ENCODE measurements around the gene COL5A1.

The COL5A1 gene

DNA sequence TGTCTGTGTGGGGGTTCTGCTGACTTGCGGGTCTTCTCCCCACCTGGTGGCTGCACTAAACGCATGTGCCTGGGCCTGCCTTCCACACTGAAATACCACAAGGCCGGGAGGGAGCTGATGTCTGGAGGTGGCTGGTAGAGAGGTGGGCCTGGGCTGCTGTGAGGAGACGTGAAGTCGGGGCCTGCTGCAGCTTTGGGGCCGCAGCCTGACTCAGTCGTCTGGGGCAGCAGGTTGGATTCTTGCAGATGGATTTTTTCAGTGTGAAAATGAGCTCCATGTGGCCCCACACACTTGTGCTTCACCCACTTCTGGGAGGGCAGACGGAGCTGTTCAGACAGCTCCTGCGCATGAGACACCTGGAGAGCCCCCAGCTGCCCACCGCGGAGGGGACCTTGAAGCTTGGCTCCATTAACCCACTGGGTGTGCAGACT, 29.3 kb downstream of the COL5A1 start:
- TF ChIP-seq OSR1 (CRISPR knock-in tag; IDR thresholded peaks at IDR 0.05) (no peak), ZFP30 (CRISPR knock-in tag; IDR thresholded peaks at IDR 0.05) (no peak), ZNF70 (CRISPR knock-in tag; IDR thresholded peaks at IDR 0.05) (no peak), BACH2 (CRISPR knock-in tag; IDR thresholded peaks at IDR 0.05; ENCODE audit: borderline replicate concordance) (no peak), ISL1 (CRISPR knock-in tag; IDR thresholded peaks at IDR 0.05) (no peak), TCF4 (CRISPR knock-in tag; IDR thresholded peaks at IDR 0.05; ENCODE audit: borderline replicate concordance) (no peak), PATZ1 (CRISPR knock-in tag; IDR thresholded peaks at IDR 0.05; ENCODE audit: borderline replicate concordance) (no peak), ARNTL (CRISPR knock-in tag; IDR thresholded peaks at IDR 0.05; ENCODE audit: borderline replicate concordance, low read depth) (no peak), CSDC2 (CRISPR knock-in tag; IDR thresholded peaks at IDR 0.05) (no peak), TOX (CRISPR knock-in tag; IDR thresholded peaks at IDR 0.05; ENCODE audit: borderline replicate concordance) (no peak)
- TF ChIP-seq, protein P1, sequence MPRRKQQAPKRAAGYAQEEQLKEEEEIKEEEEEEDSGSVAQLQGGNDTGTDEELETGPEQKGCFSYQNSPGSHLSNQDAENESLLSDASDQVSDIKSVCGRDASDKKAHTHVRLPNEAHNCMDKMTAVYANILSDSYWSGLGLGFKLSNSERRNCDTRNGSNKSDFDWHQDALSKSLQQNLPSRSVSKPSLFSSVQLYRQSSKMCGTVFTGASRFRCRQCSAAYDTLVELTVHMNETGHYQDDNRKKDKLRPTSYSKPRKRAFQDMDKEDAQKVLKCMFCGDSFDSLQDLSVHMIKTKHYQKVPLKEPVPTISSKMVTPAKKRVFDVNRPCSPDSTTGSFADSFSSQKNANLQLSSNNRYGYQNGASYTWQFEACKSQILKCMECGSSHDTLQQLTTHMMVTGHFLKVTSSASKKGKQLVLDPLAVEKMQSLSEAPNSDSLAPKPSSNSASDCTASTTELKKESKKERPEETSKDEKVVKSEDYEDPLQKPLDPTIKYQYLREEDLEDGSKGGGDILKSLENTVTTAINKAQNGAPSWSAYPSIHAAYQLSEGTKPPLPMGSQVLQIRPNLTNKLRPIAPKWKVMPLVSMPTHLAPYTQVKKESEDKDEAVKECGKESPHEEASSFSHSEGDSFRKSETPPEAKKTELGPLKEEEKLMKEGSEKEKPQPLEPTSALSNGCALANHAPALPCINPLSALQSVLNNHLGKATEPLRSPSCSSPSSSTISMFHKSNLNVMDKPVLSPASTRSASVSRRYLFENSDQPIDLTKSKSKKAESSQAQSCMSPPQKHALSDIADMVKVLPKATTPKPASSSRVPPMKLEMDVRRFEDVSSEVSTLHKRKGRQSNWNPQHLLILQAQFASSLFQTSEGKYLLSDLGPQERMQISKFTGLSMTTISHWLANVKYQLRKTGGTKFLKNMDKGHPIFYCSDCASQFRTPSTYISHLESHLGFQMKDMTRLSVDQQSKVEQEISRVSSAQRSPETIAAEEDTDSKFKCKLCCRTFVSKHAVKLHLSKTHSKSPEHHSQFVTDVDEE (CRISPR knock-in tag; IDR thresholded peaks at IDR 0.05) = no peak
- TF ChIP-seq, protein P2, sequence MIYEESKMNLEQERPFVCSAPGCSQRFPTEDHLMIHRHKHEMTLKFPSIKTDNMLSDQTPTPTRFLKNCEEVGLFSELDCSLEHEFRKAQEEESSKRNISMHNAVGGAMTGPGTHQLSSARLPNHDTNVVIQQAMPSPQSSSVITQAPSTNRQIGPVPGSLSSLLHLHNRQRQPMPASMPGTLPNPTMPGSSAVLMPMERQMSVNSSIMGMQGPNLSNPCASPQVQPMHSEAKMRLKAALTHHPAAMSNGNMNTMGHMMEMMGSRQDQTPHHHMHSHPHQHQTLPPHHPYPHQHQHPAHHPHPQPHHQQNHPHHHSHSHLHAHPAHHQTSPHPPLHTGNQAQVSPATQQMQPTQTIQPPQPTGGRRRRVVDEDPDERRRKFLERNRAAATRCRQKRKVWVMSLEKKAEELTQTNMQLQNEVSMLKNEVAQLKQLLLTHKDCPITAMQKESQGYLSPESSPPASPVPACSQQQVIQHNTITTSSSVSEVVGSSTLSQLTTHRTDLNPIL (CRISPR knock-in tag; IDR thresholded peaks at IDR 0.05; ENCODE audit: low read depth) = no peak

GRCh38 chr9:134671341-134672113, 29.9 kb downstream of the COL5A1 start:
- TF ChIP-seq PPARA (CRISPR knock-in tag; IDR thresholded peaks at IDR 0.05; ENCODE audit: borderline replicate concordance) (no peak), TCF4 (CRISPR knock-in tag; IDR thresholded peaks at IDR 0.05; ENCODE audit: borderline replicate concordance) (no peak), SNAI2 (CRISPR knock-in tag; IDR thresholded peaks at IDR 0.05) (no peak), ZNF70 (CRISPR knock-in tag; IDR thresholded peaks at IDR 0.05) (no peak), TOX (CRISPR knock-in tag; IDR thresholded peaks at IDR 0.05; ENCODE audit: borderline replicate concordance) (no peak), CSDC2 (CRISPR knock-in tag; IDR thresholded peaks at IDR 0.05) (no peak)
- TF ChIP-seq, protein P2 (CRISPR knock-in tag; IDR thresholded peaks at IDR 0.05; ENCODE audit: low read depth) = no peak
- TF ChIP-seq, protein P3, sequence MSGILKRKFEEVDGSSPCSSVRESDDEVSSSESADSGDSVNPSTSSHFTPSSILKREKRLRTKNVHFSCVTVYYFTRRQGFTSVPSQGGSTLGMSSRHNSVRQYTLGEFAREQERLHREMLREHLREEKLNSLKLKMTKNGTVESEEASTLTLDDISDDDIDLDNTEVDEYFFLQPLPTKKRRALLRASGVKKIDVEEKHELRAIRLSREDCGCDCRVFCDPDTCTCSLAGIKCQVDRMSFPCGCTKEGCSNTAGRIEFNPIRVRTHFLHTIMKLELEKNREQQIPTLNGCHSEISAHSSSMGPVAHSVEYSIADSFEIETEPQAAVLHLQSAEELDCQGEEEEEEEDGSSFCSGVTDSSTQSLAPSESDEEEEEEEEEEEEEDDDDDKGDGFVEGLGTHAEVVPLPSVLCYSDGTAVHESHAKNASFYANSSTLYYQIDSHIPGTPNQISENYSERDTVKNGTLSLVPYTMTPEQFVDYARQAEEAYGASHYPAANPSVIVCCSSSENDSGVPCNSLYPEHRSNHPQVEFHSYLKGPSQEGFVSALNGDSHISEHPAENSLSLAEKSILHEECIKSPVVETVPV (CRISPR knock-in tag; IDR thresholded peaks at IDR 0.05) = no peak
- ATAC-seq = no peak

More for the DNA sequence above, 29.3 kb downstream of the COL5A1 start:
- ATAC-seq = peak; percentile 6; the same call in 1 of the 3 replicates

DNA sequence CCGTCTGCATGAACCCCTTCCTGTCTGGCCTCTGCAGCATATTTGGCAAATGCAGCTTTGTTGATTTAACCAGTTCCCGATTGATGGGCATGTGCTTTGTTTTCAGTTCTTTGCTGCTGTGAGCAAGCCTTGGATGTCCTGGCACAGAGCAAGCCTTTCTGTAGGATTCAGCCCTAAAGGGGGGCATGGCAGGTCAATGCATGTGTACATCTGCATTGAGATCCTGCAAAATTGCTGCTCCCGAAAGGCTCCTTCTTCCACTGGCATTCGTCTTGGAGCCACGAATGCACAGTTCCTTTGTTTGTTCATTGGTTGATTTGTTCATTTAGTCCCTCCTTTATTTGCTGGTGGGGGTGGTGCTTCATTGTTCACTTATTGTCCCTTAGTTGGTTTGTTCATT, 34.8 kb downstream of the COL5A1 start:
- TF ChIP-seq, protein P4, sequence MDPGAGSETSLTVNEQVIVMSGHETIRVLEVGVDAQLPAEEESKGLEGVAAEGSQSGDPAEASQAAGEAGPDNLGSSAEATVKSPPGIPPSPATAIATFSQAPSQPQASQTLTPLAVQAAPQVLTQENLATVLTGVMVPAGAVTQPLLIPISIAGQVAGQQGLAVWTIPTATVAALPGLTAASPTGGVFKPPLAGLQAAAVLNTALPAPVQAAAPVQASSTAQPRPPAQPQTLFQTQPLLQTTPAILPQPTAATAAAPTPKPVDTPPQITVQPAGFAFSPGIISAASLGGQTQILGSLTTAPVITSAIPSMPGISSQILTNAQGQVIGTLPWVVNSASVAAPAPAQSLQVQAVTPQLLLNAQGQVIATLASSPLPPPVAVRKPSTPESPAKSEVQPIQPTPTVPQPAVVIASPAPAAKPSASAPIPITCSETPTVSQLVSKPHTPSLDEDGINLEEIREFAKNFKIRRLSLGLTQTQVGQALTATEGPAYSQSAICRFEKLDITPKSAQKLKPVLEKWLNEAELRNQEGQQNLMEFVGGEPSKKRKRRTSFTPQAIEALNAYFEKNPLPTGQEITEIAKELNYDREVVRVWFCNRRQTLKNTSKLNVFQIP (CRISPR knock-in tag; IDR thresholded peaks at IDR 0.05; ENCODE audit: borderline replicate concordance, low read depth) = no peak
- TF ChIP-seq TOX (CRISPR knock-in tag; IDR thresholded peaks at IDR 0.05; ENCODE audit: borderline replicate concordance) (no peak), TCF4 (CRISPR knock-in tag; IDR thresholded peaks at IDR 0.05; ENCODE audit: borderline replicate concordance) (no peak), GLIS3 (CRISPR knock-in tag; IDR thresholded peaks at IDR 0.05) (no peak)
- no peak for ATAC-seq

Measured in SK-N-SH treated with all-trans-retinoic acid at 6 μM for 48 hours (cell line).